DMS79 treated with DMSO at 0.1 percent for 48 hours (cell line): ENCODE data around the gene HAUS8.
A peak's percentile ranks its signal among the peaks of the same experiment; 100 is the strongest.
"Not testable (repeated sequence)": the region's sequence is repeated elsewhere in the genome, so short reads cannot be mapped to it uniquely, and the experiment has no call there.

Experiments
- DNase-seq: peaks from one replicate; lab custom pipeline; 2025; lab: John Stamatoyannopoulos, UW

HAUS8 gene

GRCh38 chr19:17075035-17075863 is at the start of gene HAUS8, which contains the start of gene MYO9B:
Gene HAUS8 (minus strand): TSS chr19:17075452. CDS start chr19:17075422, 30 bp downstream.
Gene MYO9B (plus strand): TSS chr19:17075777. CDS start chr19:17101718, 25,941 bp downstream.
- DNase-seq, result peak; percentile 96

GRCh38 chr19:17124025-17124424 is 48.8 kb upstream of the HAUS8 start:
- no peak for DNase-seq

- DNase-seq, result no peak
Observed at GRCh38 chr19:17123041-17123440, 47.8 kb upstream of the HAUS8 start.

- no peak for DNase-seq
Observed at GRCh38 chr19:17121736-17122293, 46.6 kb upstream of the HAUS8 start.

- no peak for DNase-seq
Observed at GRCh38 chr19:17118957-17119356, 43.7 kb upstream of the HAUS8 start.

- DNase-seq, result no peak
Observed at GRCh38 chr19:17116996-17117702, 41.9 kb upstream of the HAUS8 start.

GRCh38 chr19:17114414-17114831 is 39.2 kb upstream of the HAUS8 start:
- DNase-seq, result no peak

- DNase-seq, result no peak
Observed at GRCh38 chr19:17113127-17113785, 38.0 kb upstream of the HAUS8 start.

GRCh38 chr19:17112700-17113099 is 37.4 kb upstream of the HAUS8 start:
- no peak for DNase-seq

GRCh38 chr19:17112271-17112670 is 37.0 kb upstream of the HAUS8 start:
- no peak for DNase-seq

GRCh38 chr19:17111766-17112165 is 36.5 kb upstream of the HAUS8 start:
- no peak for DNase-seq

GRCh38 chr19:17110599-17110966 is 35.3 kb upstream of the HAUS8 start:
- no peak for DNase-seq

- DNase-seq, result no peak
Observed at GRCh38 chr19:17109962-17110598, 34.8 kb upstream of the HAUS8 start.

GRCh38 chr19:17109300-17109699 is 34.0 kb upstream of the HAUS8 start:
- no peak for DNase-seq

- no peak for DNase-seq
Observed at GRCh38 chr19:17108453-17108784, 33.2 kb upstream of the HAUS8 start.

GRCh38 chr19:17107546-17108452 is 32.5 kb upstream of the HAUS8 start:
- no peak for DNase-seq

- DNase-seq, result not testable (repeated sequence)
Observed at GRCh38 chr19:17106964-17107363, 31.7 kb upstream of the HAUS8 start.

GRCh38 chr19:17105556-17105955 is 30.3 kb upstream of the HAUS8 start:
- DNase-seq, result no peak

- no peak for DNase-seq
Observed at GRCh38 chr19:17104679-17105078, 29.4 kb upstream of the HAUS8 start.

- DNase-seq, result no peak
Observed at GRCh38 chr19:17103177-17103576, 27.9 kb upstream of the HAUS8 start.
